Osteoblast (primary cell): Measurements from ENCODE around the gene ZNF618. TPM values are rescaled to one million over a fixed set of nuclear protein-coding genes. Genes with fewer than 3 reads are reported as not detected.

Experiments used
- DNase-seq: peaks from one replicate; pipeline ENCODE4 v3.0.0; 2011; ENCODE audit warnings: low spot score, mixed read lengths; ENCODE audit not compliant: insufficient read length; ENCODE audit errors: missing footprints
- H2AFZ ChIP-seq: 2 replicates; pipeline ENCODE4 v1.6.0; 2011; ENCODE audit warnings: mild to moderate bottlenecking, low read length
- H3K27ac ChIP-seq: 2 replicates; pipeline ENCODE4 v1.5.1; 2011; ENCODE audit warnings: mild to moderate bottlenecking, low read depth, low read length, moderate library complexity
- H3K27me3 ChIP-seq: 2 replicates; pipeline ENCODE4 v1.6.0; 2012; ENCODE audit warnings: mild to moderate bottlenecking, control low read depth, inconsistent platforms, low read length, moderate library complexity; ENCODE audit not compliant: insufficient read depth
- H3K36me3 ChIP-seq: 2 replicates; pipeline ENCODE4 v1.5.1; 2011; ENCODE audit warnings: mild to moderate bottlenecking, low read length, control low read depth, moderate library complexity; ENCODE audit not compliant: insufficient read depth
- H3K4me1 ChIP-seq: 2 replicates; pipeline ENCODE4 v1.5.1; 2011; ENCODE audit warnings: mild to moderate bottlenecking, low read length, control low read depth, moderate library complexity; ENCODE audit not compliant: insufficient read depth
- H3K4me2 ChIP-seq: 2 replicates; pipeline ENCODE4 v1.6.0; 2011; ENCODE audit warnings: mild to moderate bottlenecking, low read length; ENCODE audit not compliant: insufficient read depth
- H3K4me3 ChIP-seq: fragments of 200-600 bp; sonication (generic); 3 replicates; pipeline ENCODE4 v1.5.1; 2012; ENCODE audit warnings: mild to moderate bottlenecking, low read length, inconsistent platforms; ENCODE audit not compliant: insufficient read depth
- H3K79me2 ChIP-seq: 2 replicates; pipeline ENCODE4 v1.6.0; 2012; ENCODE audit warnings: mild to moderate bottlenecking, low read length, control low read depth, inconsistent platforms; ENCODE audit not compliant: insufficient read depth
- H3K9me3 ChIP-seq: 2 replicates; pipeline ENCODE4 v1.5.1; 2011; ENCODE audit warnings: low read depth, low read length, control low read depth
- H4K20me1 ChIP-seq: 2 replicates; pipeline ENCODE4 v1.6.0; 2012; ENCODE audit warnings: mild to moderate bottlenecking, low read length, control low read depth; ENCODE audit not compliant: insufficient read depth
- CTCF ChIP-seq: IDR thresholded peaks from 2 replicates; pipeline ENCODE4 v1.5.1; 2011; ENCODE audit warnings: mild to moderate bottlenecking, low read depth, low read length, moderate library complexity; ENCODE audit errors: extremely low read depth
- total RNA-seq: library from RNA; depleted of rRNA; stranded (reverse); fragments of >200 nt; gene quantifications from 2 replicates; pipeline ENCODE4 v1.2.3, GENCODE V29; 2012

ZNF618 gene
- total RNA-seq, 1 donor: 10.1 TPM

- no peaks in the 10 kb centered on the region for H3K36me3 ChIP-seq
- H3K79me2 ChIP-seq: no peaks in the 10 kb centered on the region
- no peak overlapping the region for H3K27ac ChIP-seq
- H3K9me3 ChIP-seq: no peaks in the 10 kb centered on the region
- DNase-seq: peak; percentile 31
- no peaks in the 10 kb centered on the region for H4K20me1 ChIP-seq
- H3K4me3 ChIP-seq: no peak overlapping the region
- no peak overlapping the region for H2AFZ ChIP-seq
- peaks cover 17% of the 10 kb centered on the region for H3K27me3 ChIP-seq
- no peak for TF ChIP-seq CTCF
- H3K4me1 ChIP-seq: no peaks in the 10 kb centered on the region
- no peak overlapping the region for H3K4me2 ChIP-seq
Measured at GRCh38 chr9:114091711-114092110, 215.6 kb downstream of the ZNF618 start.

GRCh38 chr9:114092336-114092735 is 216.2 kb downstream of the ZNF618 start:
- Histone ChIP-seq H2AFZ (no peak overlapping the region), H3K79me2 (no peaks in the 10 kb centered on the region), H3K9me3 (no peaks in the 10 kb centered on the region), H3K27me3 (peaks cover 15% of the 10 kb centered on the region), H3K4me2 (no peak overlapping the region), H3K4me1 (no peaks in the 10 kb centered on the region), H3K36me3 (no peaks in the 10 kb centered on the region), H3K4me3 (no peak overlapping the region), H3K27ac (no peak overlapping the region), H4K20me1 (no peaks in the 10 kb centered on the region)
- TF ChIP-seq CTCF: no peak
- peak; percentile 21 for DNase-seq

GRCh38 chr9:114093031-114093471 is 216.9 kb downstream of the ZNF618 start:
- H4K20me1 ChIP-seq: no peaks in the 10 kb centered on the region
- no peak overlapping the region for H2AFZ ChIP-seq
- TF ChIP-seq CTCF: no peak
- H3K4me1 ChIP-seq: no peaks in the 10 kb centered on the region
- H3K27me3 ChIP-seq: peaks cover 17% of the 10 kb centered on the region
- H3K4me2 ChIP-seq: no peak overlapping the region
- no peak overlapping the region for H3K27ac ChIP-seq
- H3K4me3 ChIP-seq: no peak overlapping the region
- H3K9me3 ChIP-seq: no peaks in the 10 kb centered on the region
- no peaks in the 10 kb centered on the region for H3K79me2 ChIP-seq
- H3K36me3 ChIP-seq: no peaks in the 10 kb centered on the region
- DNase-seq: peak; percentile 60

GRCh38 chr9:114093761-114094505 is 217.8 kb downstream of the ZNF618 start:
- Histone ChIP-seq H3K4me1 (no peaks in the 10 kb centered on the region), H3K4me3 (no peak overlapping the region), H3K4me2 (no peak overlapping the region), H3K36me3 (no peaks in the 10 kb centered on the region), H3K27ac (no peak overlapping the region), H4K20me1 (no peaks in the 10 kb centered on the region), H3K27me3 (peaks cover 18% of the 10 kb centered on the region), H3K9me3 (no peaks in the 10 kb centered on the region), H3K79me2 (no peaks in the 10 kb centered on the region), H2AFZ (no peak overlapping the region)
- TF ChIP-seq CTCF: no peak
- DNase-seq: peak; percentile 65
